H1 (cell line): Measurements from ENCODE around the gene KRT80. TPM values are rescaled to one million over a fixed set of nuclear protein-coding genes. Genes with fewer than 3 reads are reported as not detected.
A peak's percentile ranks its signal among the peaks of the same experiment; 100 is the strongest.

Experiments used
- CTCF ChIA-PET: fragments of 300-600 bp; sonication (Branson Sonifier 250); formaldehyde crosslinking; loops from one replicate; lab custom pipeline; 2021; ENCODE audit not compliant: partially characterized antibody; lab: Charles Lee
- POLR2A ChIA-PET: fragments of 300-600 bp; sonication (Branson Sonifier 250); formaldehyde crosslinking; loops from one replicate; lab custom pipeline; 2021; ENCODE audit warnings: inconsistent platforms; ENCODE audit not compliant: partially characterized antibody; lab: Charles Lee
- DNase-seq, 2 experiments: peaks; one replicate each; pipeline versions ENCODE4 v3.0.0 to v3.0.0-alpha.2; 2010 to 2022; ENCODE audit warnings: low spot score in 2 of 2, low read depth in 1 of 2, mixed read lengths in 1 of 2
- FAIRE-seq: peaks from 2 replicates; lab custom pipeline; 2011; peaks lifted over from hg19 to GRCh38; lab: Jason Lieb, UNC
- H2AFZ ChIP-seq: 2 replicates; pipeline ENCODE4 v1.8.1; 2012; ENCODE audit warnings: low read length, inconsistent platforms
- H2AK5ac ChIP-seq: 2 replicates; pipeline ENCODE4 v1.6.1; 2013; ENCODE audit warnings: low read depth, low read length
- H2BK120ac ChIP-seq: replicated peaks from 2 replicates; pipeline ENCODE3; 2013; ENCODE audit warnings: low read depth, low read length, inconsistent platforms
- H2BK12ac ChIP-seq: 2 replicates; pipeline ENCODE4 v1.6.1; 2013; ENCODE audit warnings: low read depth, low read length
- H2BK15ac ChIP-seq: 2 replicates; pipeline ENCODE4 v1.6.1; 2013; ENCODE audit warnings: low read length
- H2BK20ac ChIP-seq: 2 replicates; pipeline ENCODE4 v1.6.1; 2013; ENCODE audit warnings: low read length
- H2BK5ac ChIP-seq: 2 replicates; pipeline ENCODE4 v1.6.1; 2013; ENCODE audit warnings: low read depth, low read length
- H3K14ac ChIP-seq: 2 replicates; pipeline ENCODE4 v1.6.1; 2013; ENCODE audit warnings: inconsistent platforms; ENCODE audit not compliant: insufficient read length
- H3K18ac ChIP-seq: 2 replicates; pipeline ENCODE4 v1.6.1; 2013; ENCODE audit warnings: low read length; ENCODE audit errors: extremely low read depth
- H3K23ac ChIP-seq: 2 replicates; pipeline ENCODE4 v1.6.1; 2013; ENCODE audit warnings: inconsistent platforms; ENCODE audit not compliant: insufficient read length
- H3K23me2 ChIP-seq: 2 replicates; pipeline ENCODE4 v1.6.1; 2013; ENCODE audit warnings: low read depth, low read length
- H3K27ac ChIP-seq: 2 replicates; pipeline ENCODE4 v1.6.1; 2011; ENCODE audit warnings: low read depth, low read length, inconsistent platforms
- H3K27me3 ChIP-seq, 4 experiments: replicated peaks in 1 of 4; 1 replicate in 1 of 4; 2 replicates in 3 of 4; pipeline versions ENCODE4 v1.6.1 to v1.8.1; 2011 to 2013; ENCODE audit warnings: low read length in 3 of 4, mild to moderate bottlenecking in 3 of 4, inconsistent platforms in 2 of 4, mixed read lengths in 2 of 4, moderate library complexity in 1 of 4; ENCODE audit not compliant: control insufficient read depth in 3 of 4, insufficient read depth in 3 of 4; ENCODE audit errors: extremely low read depth in 1 of 4
- H3K36me3 ChIP-seq, 4 experiments: 2 replicates each; pipeline versions ENCODE4 v1.6.1 to v1.8.1; 2011 to 2013; ENCODE audit warnings: mild to moderate bottlenecking in 4 of 4, low read length in 3 of 4, moderate library complexity in 2 of 4, control low read depth in 1 of 4, inconsistent platforms in 1 of 4; ENCODE audit not compliant: insufficient read depth in 4 of 4, control insufficient read depth in 2 of 4
- H3K4ac ChIP-seq: replicated peaks from 2 replicates; pipeline ENCODE3; 2013; ENCODE audit warnings: low read length, low read depth, mixed read lengths, inconsistent platforms; ENCODE audit not compliant: insufficient read length
- H3K4me1 ChIP-seq, 4 experiments: replicated peaks in 1 of 4; 1 replicate in 1 of 4; 2 replicates in 3 of 4; pipeline versions ENCODE4 v1.6.1 to v1.8.1; 2011 to 2013; ENCODE audit warnings: low read length in 3 of 4, inconsistent platforms in 2 of 4, mixed read lengths in 1 of 4; ENCODE audit not compliant: insufficient read depth in 4 of 4, control insufficient read depth in 3 of 4
- H3K4me2 ChIP-seq, 2 experiments: 2 replicates each; pipeline versions ENCODE4 v1.6.1 to v1.8.1; 2011 to 2013; ENCODE audit warnings: low read depth in 2 of 2, low read length in 2 of 2, control low read depth in 1 of 2, inconsistent platforms in 1 of 2, mild to moderate bottlenecking in 1 of 2; ENCODE audit not compliant: insufficient read depth in 1 of 2
- H3K4me3 ChIP-seq, 4 experiments: fragments of 200-600, 300-600 bp in 1 of 4; sonication (generic), shearing (Covaris generic), sonication (Bioruptor Twin) in 1 of 4; 2 replicates each; pipeline versions ENCODE4 v1.5.1 to v1.8.1; 2011 to 2016; ENCODE audit warnings: low read length in 4 of 4, low read depth in 3 of 4, control low read depth in 2 of 4, inconsistent platforms in 2 of 4, mild to moderate bottlenecking in 2 of 4, mixed read lengths in 1 of 4, moderate library complexity in 1 of 4; ENCODE audit not compliant: insufficient read depth in 2 of 4; ENCODE audit errors: extremely low read depth in 1 of 4
- H3K56ac ChIP-seq: replicated peaks from 2 replicates; pipeline ENCODE3; 2013; ENCODE audit warnings: low read depth, mild to moderate bottlenecking, mixed read lengths, low read length, inconsistent platforms; ENCODE audit not compliant: insufficient read length
- H3K79me1 ChIP-seq: 2 replicates; pipeline ENCODE4 v1.6.1; 2013; ENCODE audit warnings: low read depth, low read length, control low read depth
- H3K79me2 ChIP-seq, 2 experiments: 2 replicates each; pipeline versions ENCODE4 v1.6.1 to v1.8.1; 2012 to 2013; ENCODE audit warnings: low read length in 2 of 2, mild to moderate bottlenecking in 2 of 2, inconsistent platforms in 1 of 2; ENCODE audit not compliant: insufficient read depth in 2 of 2, control insufficient read depth in 1 of 2
- H3K9ac ChIP-seq, 4 experiments: replicated peaks in 1 of 4; 1 replicate in 1 of 4; 2 replicates in 3 of 4; pipeline versions ENCODE4 v1.6.1 to v1.8.1; 2011 to 2013; ENCODE audit warnings: low read depth in 3 of 4, low read length in 3 of 4, control low read depth in 2 of 4, mild to moderate bottlenecking in 2 of 4, moderate library complexity in 2 of 4, inconsistent platforms in 1 of 4; ENCODE audit errors: extremely low read depth in 1 of 4
- H3K9me3 ChIP-seq, 2 experiments: 2 replicates each; pipeline versions ENCODE4 v1.6.1 to v1.8.1; 2012 to 2013; ENCODE audit warnings: mild to moderate bottlenecking in 2 of 2, moderate library complexity in 2 of 2, control low read depth in 1 of 2, inconsistent platforms in 1 of 2, low read depth in 1 of 2, low read length in 1 of 2, mixed read lengths in 1 of 2; ENCODE audit not compliant: insufficient read depth in 2 of 2
- H4K20me1 ChIP-seq, 2 experiments: replicated peaks in 1 of 2; 2 replicates each; pipeline versions ENCODE3 to v1.8.1; 2011 to 2013; ENCODE audit warnings: inconsistent platforms in 2 of 2, low read length in 2 of 2, mild to moderate bottlenecking in 1 of 2; ENCODE audit not compliant: insufficient read depth in 2 of 2, control insufficient read depth in 1 of 2
- H4K5ac ChIP-seq: 2 replicates; pipeline ENCODE4 v1.6.1; 2013; ENCODE audit warnings: low read length, low read depth, mixed read lengths, inconsistent platforms; ENCODE audit not compliant: insufficient read length
- H4K8ac ChIP-seq: 2 replicates; pipeline ENCODE4 v1.8.0; 2013; ENCODE audit warnings: mild to moderate bottlenecking, moderate library complexity, low read length, inconsistent platforms; ENCODE audit not compliant: insufficient read depth; ENCODE audit errors: extremely low read depth
- H4K91ac ChIP-seq: replicated peaks from 2 replicates; pipeline ENCODE3; 2013; ENCODE audit warnings: low read length, mixed read lengths, inconsistent platforms; ENCODE audit not compliant: insufficient read length
- BRCA1 ChIP-seq: IDR thresholded peaks from 2 replicates; pipeline ENCODE4 v1.6.1; 2012; ENCODE audit warnings: low read depth, low read length, improper control_type of control experiment
- FOSL1 ChIP-seq: IDR thresholded peaks from 2 replicates; pipeline ENCODE4 v1.6.1; 2011; ENCODE audit warnings: mild to moderate bottlenecking, low read depth, low read length, moderate library complexity; ENCODE audit not compliant: insufficient read depth
- KDM1A ChIP-seq: fragments of 200-600, 300-600 bp; sonication (generic); IDR thresholded peaks from 2 replicates; pipeline ENCODE4 v1.7.1; 2016; ENCODE audit warnings: mild to moderate bottlenecking, low read length, borderline replicate concordance
- KDM4A ChIP-seq: IDR thresholded peaks from one replicate; pipeline ENCODE4 v1.7.1; 2012; ENCODE audit warnings: low read depth, mild to moderate bottlenecking, moderate library complexity, low read length, inconsistent platforms; ENCODE audit not compliant: severe bottlenecking
- PHF8 ChIP-seq: fragments of 200-600 bp; sonication (generic); conservative IDR thresholded peaks from 2 replicates; pipeline ENCODE4 v1.7.1; 2012; ENCODE audit warnings: low read depth, mild to moderate bottlenecking, inconsistent platforms, low read length, moderate library complexity
- POLR2AphosphoS5 ChIP-seq: IDR thresholded peaks from 2 replicates; pipeline ENCODE4 v1.6.1; 2011; ENCODE audit warnings: low read depth, low read length
- SIN3A ChIP-seq, 2 experiments: IDR thresholded peaks in 1 of 2; conservative IDR thresholded peaks in 1 of 2; 2 replicates each; pipeline ENCODE4 v1.6.1; 2011 to 2012; ENCODE audit warnings: low read length in 2 of 2, improper control_type of control experiment in 1 of 2, low read depth in 1 of 2, mild to moderate bottlenecking in 1 of 2
- SP2 ChIP-seq: IDR thresholded peaks from 2 replicates; pipeline ENCODE4 v1.6.1; 2012; ENCODE audit warnings: mild to moderate bottlenecking, low read length, inconsistent platforms
- TAF1 ChIP-seq: IDR thresholded peaks from 2 replicates; pipeline ENCODE4 v1.6.1; 2011; ENCODE audit warnings: mild to moderate bottlenecking, low read depth, low read length
- WGBS, 2 experiments: shearing (Covaris generic) in 1 of 2; methylation state at CpG; one replicate each; pipeline versions ENCODE4 v1.1.6 to v1.1.7; 2013 to 2015; ENCODE audit warnings: low lambda C conversion rate in 2 of 2, mixed read lengths in 2 of 2, inconsistent platforms in 1 of 2, low coverage in 1 of 2, missing lambda C conversion rate in 1 of 2; ENCODE audit not compliant: insufficient replicate concordance in 2 of 2, insufficient coverage in 1 of 2, insufficient read length in 1 of 2; ENCODE audit errors: extremely low coverage in 1 of 2, missing lambda C conversion rate in 1 of 2; 5-methylcytosine and 5-hydroxymethylcytosine counted together
- polyA plus RNA-seq, 7 experiments: library from polyadenylated mRNA; depleted of rRNA in 3 of 7; stranded (reverse) in 5 of 7; unstranded in 2 of 7; fragments of >200 nt in 5 of 7; fragments of 200-250 nt in 2 of 7; gene quantifications; 1 replicate in 5 of 7; 2 replicates in 1 of 7; 4 replicates in 1 of 7; pipeline versions ENCODE4 v1.2.1 to v1.2.3, GENCODE V29; 2011 to 2013; ENCODE audit warnings: missing spikeins in 2 of 7, mixed read lengths in 2 of 7
- total RNA-seq: library from RNA; stranded (reverse); fragmentation: NEBNext Ultra II Directional; extraction: Animal tissue kit (Norgen Biotek cat#: 25700); gene quantifications from 2 replicates; pipeline ENCODE4 v1.2.1, GENCODE V29; 2021
- TF ChIP-seq, protein P1 (sequence below), 3 experiments: IDR thresholded peaks; 1 replicate in 2 of 3; 2 replicates in 1 of 3; pipeline versions ENCODE4 v1.5.1 to v1.6.1; 2011; ENCODE audit warnings: low read length in 3 of 3, mild to moderate bottlenecking in 3 of 3, inconsistent platforms in 2 of 3, low read depth in 1 of 3, moderate library complexity in 1 of 3; ENCODE audit not compliant: insufficient read depth in 1 of 3; ENCODE audit errors: control extremely low read depth in 1 of 3

The KRT80 gene
- total and polyA plus RNA-seq, 2 of the 8 experiments (the other 6 are each of a cell fraction or from before 2014, with no cell fraction given) = 0.05 TPM; not detected in 1

DNA sequence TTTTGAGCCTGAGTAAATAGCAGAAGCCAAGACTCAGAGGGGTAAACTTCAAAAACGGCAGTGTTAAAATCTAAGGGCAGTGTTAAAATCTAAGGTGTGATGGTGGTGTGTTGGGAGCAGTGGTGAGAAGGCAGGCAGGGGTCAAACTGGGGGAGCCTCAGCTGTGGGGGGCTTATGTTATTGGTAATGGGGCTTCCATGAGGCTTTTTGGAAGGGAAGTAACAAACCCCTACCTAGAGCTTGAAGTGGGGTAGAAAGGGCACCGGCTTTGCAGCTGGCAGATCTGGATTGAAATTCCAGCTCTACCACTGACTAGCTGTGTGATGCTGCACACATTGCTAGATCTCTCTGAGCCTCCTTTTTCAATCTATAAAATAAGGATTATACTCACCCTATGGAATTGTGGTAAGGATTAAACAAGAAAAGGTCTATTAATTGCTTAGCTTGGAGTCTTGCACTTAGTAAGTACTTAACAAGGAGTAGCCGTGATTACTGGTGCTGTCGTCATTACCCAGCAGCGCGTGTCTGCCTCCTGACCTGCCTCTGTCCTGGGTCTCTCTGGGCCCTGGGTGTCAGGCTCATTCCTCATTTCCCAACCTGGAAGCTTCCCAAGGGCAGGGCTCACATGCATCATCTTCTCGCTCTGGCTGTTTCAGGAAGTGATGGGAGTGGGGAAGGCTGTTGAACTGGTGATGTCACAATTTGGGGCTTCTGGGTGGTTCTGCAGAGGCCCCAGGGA lies 18.5 kb upstream of the KRT80 start:
- no peak overlapping the region for H3K4ac ChIP-seq
- H4K5ac ChIP-seq = no peak overlapping the region
- H2BK5ac ChIP-seq = no peak overlapping the region
- no peak overlapping the region for H3K4me3 ChIP-seq
- no peak overlapping the region for H2BK120ac ChIP-seq
- H2BK12ac ChIP-seq = no peak overlapping the region
- DNase-seq (no peak), FAIRE-seq (no peak)
- peaks cover 0 to 2% (median under 1%) of the 10 kb centered on the region in 4 experiments; a peak in 3 of 7 replicates for H3K4me1 ChIP-seq
- no peaks in the 10 kb centered on the region for H3K79me2 ChIP-seq
- H2BK15ac ChIP-seq = no peak overlapping the region
- H4K91ac ChIP-seq = no peak overlapping the region
- ChIA-PET POLR2A (no interaction called here), CTCF (interaction anchor here (0.7 to 13.2 kb wide), 14 partner anchors 11 to 169 kb away, joined by 3 to 146 read pairs (median 4); partner anchors contain the start of gene KRT86)
- H4K8ac ChIP-seq = no peak overlapping the region
- no peak overlapping the region for H2AFZ ChIP-seq
- H3K9me3 ChIP-seq = no peaks in the 10 kb centered on the region
- no peaks in the 10 kb centered on the region for H3K23me2 ChIP-seq
- H3K27ac ChIP-seq = no peak overlapping the region
- no peaks in the 10 kb centered on the region for H3K79me1 ChIP-seq
- no peak overlapping the region for H3K18ac ChIP-seq
- no peaks in the 10 kb centered on the region for H3K27me3 ChIP-seq
- no peak overlapping the region for H3K9ac ChIP-seq
- H2BK20ac ChIP-seq = no peak overlapping the region
- no peak overlapping the region for H2AK5ac ChIP-seq
- H3K14ac ChIP-seq = peak overlapping the region; percentile 17
- no peak overlapping the region for H3K56ac ChIP-seq
- no peaks in the 10 kb centered on the region for H3K36me3 ChIP-seq
- WGBS, 2 experiments = 89% methylated on average over 7 of the region's 7 CpGs; no CpG with 5 or more reads in 1 of the 2 experiments
- no peak overlapping the region for H3K23ac ChIP-seq
- H4K20me1 ChIP-seq = peaks cover 0 to 1% of the 10 kb centered on the region in 2 experiments
- H3K4me2 ChIP-seq = no peak overlapping the region
- TF ChIP-seq KDM1A (no peak), SP2 (no peak), BRCA1 (no peak), SIN3A (conservative IDR thresholded peaks at IDR 0.05 in 1 of 2, IDR thresholded peaks at IDR 0.05 in 1 of 2; ENCODE audit: low read depth in 1 of 2, low read length in 2 of 2) (no peak), KDM4A (no peak), FOSL1 (no peak), TAF1 (no peak), PHF8 (no peak), POLR2AphosphoS5 (no peak)
- TF ChIP-seq, protein P1, sequence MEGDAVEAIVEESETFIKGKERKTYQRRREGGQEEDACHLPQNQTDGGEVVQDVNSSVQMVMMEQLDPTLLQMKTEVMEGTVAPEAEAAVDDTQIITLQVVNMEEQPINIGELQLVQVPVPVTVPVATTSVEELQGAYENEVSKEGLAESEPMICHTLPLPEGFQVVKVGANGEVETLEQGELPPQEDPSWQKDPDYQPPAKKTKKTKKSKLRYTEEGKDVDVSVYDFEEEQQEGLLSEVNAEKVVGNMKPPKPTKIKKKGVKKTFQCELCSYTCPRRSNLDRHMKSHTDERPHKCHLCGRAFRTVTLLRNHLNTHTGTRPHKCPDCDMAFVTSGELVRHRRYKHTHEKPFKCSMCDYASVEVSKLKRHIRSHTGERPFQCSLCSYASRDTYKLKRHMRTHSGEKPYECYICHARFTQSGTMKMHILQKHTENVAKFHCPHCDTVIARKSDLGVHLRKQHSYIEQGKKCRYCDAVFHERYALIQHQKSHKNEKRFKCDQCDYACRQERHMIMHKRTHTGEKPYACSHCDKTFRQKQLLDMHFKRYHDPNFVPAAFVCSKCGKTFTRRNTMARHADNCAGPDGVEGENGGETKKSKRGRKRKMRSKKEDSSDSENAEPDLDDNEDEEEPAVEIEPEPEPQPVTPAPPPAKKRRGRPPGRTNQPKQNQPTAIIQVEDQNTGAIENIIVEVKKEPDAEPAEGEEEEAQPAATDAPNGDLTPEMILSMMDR (IDR thresholded peaks at IDR 0.05; ENCODE audit: control extremely low read depth in 1 of 3, insufficient read depth in 1 of 3, low read depth in 1 of 3, low read length in 3 of 3) = no peak
